HepG2 (cell line): ENCODE data around the gene BEST2. TPM values are rescaled to one million over a fixed set of nuclear protein-coding genes. Genes with fewer than 3 reads are reported as not detected.

Experiments
- CBX5 ChIP-seq: sonication (generic); formaldehyde crosslinking; IDR thresholded peaks from 2 replicates; pipeline ENCODE4 v1.4.0; 2020; ENCODE audit warnings: missing genetic modification reagents, borderline replicate concordance
- CTCF ChIP-seq: sonication (generic); formaldehyde crosslinking; IDR thresholded peaks from 2 replicates; pipeline ENCODE4 v1.5.0; 2020; ENCODE audit warnings: mild to moderate bottlenecking, missing genetic modification reagents, moderate library complexity
- FOXP1 ChIP-seq, 2 experiments: fragments of 450-650 bp in 1 of 2; IDR thresholded peaks; 2 replicates each; pipeline ENCODE4 v1.6.1; 2017 to 2018; ENCODE audit warnings: antibody characterized with exemption in 1 of 2
- GABPB1 ChIP-seq: IDR thresholded peaks from 2 replicates; pipeline ENCODE4 v1.6.1; 2016; ENCODE audit warnings: mild to moderate bottlenecking, missing genetic modification reagents, moderate library complexity, missing compliant biosample characterization
- GTF2F1 ChIP-seq: fragments of 150-350 bp; IDR thresholded peaks from 2 replicates; pipeline ENCODE4 v1.6.1; 2014; ENCODE audit warnings: low read length
- HOMEZ ChIP-seq: IDR thresholded peaks from 2 replicates; pipeline ENCODE4 v1.6.1; 2016; ENCODE audit warnings: low read depth
- HOXA3 ChIP-seq: sonication (generic); formaldehyde crosslinking; IDR thresholded peaks from 2 replicates; pipeline ENCODE4 v1.5.0; 2020; ENCODE audit warnings: missing genetic modification reagents
- IRF2 ChIP-seq: IDR thresholded peaks from 2 replicates; pipeline ENCODE4 v1.6.1; 2018; ENCODE audit warnings: missing genetic modification reagents, missing compliant biosample characterization
- KLF9 ChIP-seq: IDR thresholded peaks from 2 replicates; pipeline ENCODE4 v1.6.1; 2016; ENCODE audit warnings: low read depth
- LCORL ChIP-seq, 2 experiments: fragments of 450-650 bp in 1 of 2; sonication (generic) in 1 of 2; formaldehyde crosslinking in 1 of 2; IDR thresholded peaks; 2 replicates each; pipeline versions ENCODE4 v1.5.0 to v1.6.1; 2017 to 2020; ENCODE audit warnings: antibody characterized with exemption in 1 of 2, missing genetic modification reagents in 1 of 2
- MIER2 ChIP-seq: IDR thresholded peaks from 2 replicates; pipeline ENCODE4 v1.6.1; 2016; ENCODE audit warnings: missing biosample characterization, missing genetic modification reagents
- NFE2L2 ChIP-seq: fragments of 150-350 bp; IDR thresholded peaks from 2 replicates; pipeline ENCODE4 v1.6.1; 2014; ENCODE audit warnings: low read length
- PLSCR1 ChIP-seq: sonication (generic); formaldehyde crosslinking; IDR thresholded peaks from 2 replicates; pipeline ENCODE4 v1.5.0; 2020; ENCODE audit warnings: missing genetic modification reagents, mild to moderate bottlenecking, borderline replicate concordance
- POLR2A ChIP-seq, 2 experiments: IDR thresholded peaks; 2 replicates each; pipeline ENCODE4 v1.6.1; 2011; ENCODE audit warnings: low read depth in 2 of 2, low read length in 2 of 2, mild to moderate bottlenecking in 1 of 2, moderate library complexity in 1 of 2; ENCODE audit not compliant: insufficient read depth in 1 of 2
- RXRB ChIP-seq: IDR thresholded peaks from 2 replicates; pipeline ENCODE4 v1.6.1; 2016; ENCODE audit warnings: borderline replicate concordance, missing genetic modification reagents, missing compliant biosample characterization
- XRCC5 ChIP-seq: fragments of 200-400 bp; formaldehyde crosslinking; optimal IDR thresholded peaks from 2 replicates; pipeline ENCODE3; 2017; ENCODE audit warnings: mild to moderate bottlenecking, low read length
- ZBTB38 ChIP-seq: sonication (generic); formaldehyde crosslinking; IDR thresholded peaks from 2 replicates; pipeline ENCODE4 v1.5.1; 2020; ENCODE audit warnings: mild to moderate bottlenecking, missing genetic modification reagents
- ZKSCAN8 ChIP-seq: IDR thresholded peaks from 2 replicates; pipeline ENCODE4 v1.6.1; 2016; ENCODE audit warnings: borderline replicate concordance, missing genetic modification reagents, missing compliant biosample characterization
- ZNF205 ChIP-seq: IDR thresholded peaks from 2 replicates; pipeline ENCODE4 v1.6.1; 2018; ENCODE audit warnings: missing biosample characterization, missing genetic modification reagents
- ZNF263 ChIP-seq: sonication (generic); formaldehyde crosslinking; IDR thresholded peaks from 2 replicates; pipeline ENCODE4 v1.4.0; 2020; ENCODE audit warnings: missing genetic modification reagents
- ZNF350 ChIP-seq: sonication (generic); formaldehyde crosslinking; IDR thresholded peaks from 2 replicates; pipeline ENCODE4 v1.4.0; 2020; ENCODE audit warnings: mild to moderate bottlenecking, low read depth, missing genetic modification reagents, borderline replicate concordance
- ZNF574 ChIP-seq: sonication (generic); formaldehyde crosslinking; IDR thresholded peaks from 2 replicates; pipeline ENCODE4 v1.4.0; 2020; ENCODE audit warnings: missing genetic modification reagents
- ZNF788 ChIP-seq: sonication (generic); formaldehyde crosslinking; IDR thresholded peaks from 2 replicates; pipeline ENCODE4 v1.5.0; 2020; ENCODE audit warnings: mild to moderate bottlenecking, missing genetic modification reagents, borderline replicate concordance
- polyA plus RNA-seq, 8 experiments: library from polyadenylated mRNA; depleted of rRNA in 3 of 8; stranded (reverse) in 7 of 8; unstranded in 1 of 8; fragments of >200 nt; fragmentation: Illumina TruSeq in 4 of 8; extraction: Trizol in 4 of 8; gene quantifications; 2 replicates each; pipeline versions ENCODE4 v1.2.1 to v1.2.3, GENCODE V29; 2011 to 2016; ENCODE audit warnings: low read depth in 4 of 8, missing spikeins in 1 of 8, mixed read lengths in 1 of 8; ENCODE audit not compliant: insufficient read depth in 1 of 8
- total RNA-seq, 5 experiments: library from RNA; depleted of rRNA; stranded (reverse); fragments of >200 nt; fragmentation: Illumina TruSeq; extraction: Trizol; gene quantifications; 2 replicates each; pipeline ENCODE4 v1.2.3, GENCODE V29; 2016; ENCODE audit warnings: low read depth in 1 of 5

The BEST2 gene
- total and polyA plus RNA-seq, 2 of the 13 experiments (the other 11 are each of a cell fraction or from before 2014, with no cell fraction given) = not detected

- TF ChIP-seq PLSCR1 (CRISPR knock-in tag) = no peak
- peak; percentile 59 for TF ChIP-seq ZNF788 (CRISPR knock-in tag)
- TF ChIP-seq ZKSCAN8 (CRISPR knock-in tag) = peak; percentile 82; the same call in 1 of the 2 replicates
- TF ChIP-seq ZNF205 (CRISPR knock-in tag) = peak; percentile 75; the same call in 1 of the 2 replicates
- TF ChIP-seq ZNF350 (CRISPR knock-in tag) = peak; percentile 49; the same call in 1 of the 2 replicates
- TF ChIP-seq FOXP1 (IDR thresholded peaks at IDR 0.05) = no peak
- no peak for TF ChIP-seq FOXP1 (CRISPR knock-in tag; IDR thresholded peaks at IDR 0.05)
- no peak for TF ChIP-seq KLF9
- TF ChIP-seq HOMEZ (CRISPR knock-in tag) = 0 out of 2 replicates have a peak, but pooled peaks have one; percentile 33
- peak; percentile 80; the same call in 1 of the 2 replicates for TF ChIP-seq CBX5 (CRISPR knock-in tag)
- TF ChIP-seq GTF2F1 = no peak
- TF ChIP-seq GABPB1 (CRISPR knock-in tag) = peak; percentile 32; the same call in 1 of the 2 replicates
- 0 out of 2 replicates have a peak, but pooled peaks have one; percentile 15 for TF ChIP-seq ZNF263
- TF ChIP-seq ZNF574 (CRISPR knock-in tag) = peak; percentile 51; the same call in 1 of the 2 replicates
- TF ChIP-seq ZBTB38 (CRISPR knock-in tag) = peak; percentile 68
- TF ChIP-seq LCORL (IDR thresholded peaks at IDR 0.05) = no peak
- peak; percentile 70; the same call in 1 of the 2 replicates for TF ChIP-seq LCORL (CRISPR knock-in tag; IDR thresholded peaks at IDR 0.05)
- 0 out of 2 replicates have a peak, but pooled peaks have one; percentile 27 for TF ChIP-seq HOXA3 (CRISPR knock-in tag)
- TF ChIP-seq IRF2 (CRISPR knock-in tag) = peak; percentile 67; the same call in 1 of the 2 replicates
- TF ChIP-seq NFE2L2 = no peak
- peak; percentile 30; the same call in 1 of the 2 replicates for TF ChIP-seq RXRB (CRISPR knock-in tag)
- peak; percentile 40 for TF ChIP-seq XRCC5
- TF ChIP-seq MIER2 (CRISPR knock-in tag) = peak; percentile 55; the same call in 1 of the 2 replicates
- peak; percentile 98 for TF ChIP-seq CTCF (CRISPR knock-in tag)
- TF ChIP-seq POLR2A (IDR thresholded peaks at IDR 0.05; ENCODE audit: insufficient read depth in 1 of 2, low read depth in 2 of 2, low read length in 2 of 2) = 0 out of 4 replicates have a peak, but pooled peaks have one; percentile 22 to 48
These were observed 44.8 kb downstream of the BEST2 start (continued) for GRCh38 chr19:12796146-12797071.
